Measurements from ENCODE around the gene PRUNE2. TPM values are rescaled to one million over a fixed set of nuclear protein-coding genes. Genes with fewer than 3 reads are reported as not detected.

PRUNE2 gene
- total RNA-seq, 1 experiment from 2014 or later = 0.59 TPM

- no peak overlapping the region for H3K4me2 ChIP-seq (ENCODE audit: low read length)
- ATAC-seq (no peak), DNase-seq (ENCODE audit: low read depth, low spot score) (no peak)
- H2AFZ ChIP-seq (ENCODE audit: low read depth, low read length, poor library complexity, severe bottlenecking) = no peak overlapping the region
- no peaks in the 10 kb centered on the region for H3K4me1 ChIP-seq (ENCODE audit: control insufficient read depth in 1 of 2, insufficient read depth in 2 of 2, low read length in 2 of 2)
- H3K9ac ChIP-seq (ENCODE audit: low read length) = no peak overlapping the region
- H3K4me3 ChIP-seq (replicated peaks in 1 of 2; ENCODE audit: low read depth in 1 of 2, low read length in 2 of 2) = no peak overlapping the region
- no peaks in the 10 kb centered on the region for H3K36me3 ChIP-seq (ENCODE audit: control insufficient read depth in 1 of 2, insufficient read depth in 2 of 2, low read length in 2 of 2)
- H3K79me2 ChIP-seq (ENCODE audit: insufficient read depth, low read length) = no peaks in the 10 kb centered on the region
- BruUV-seq (replicated peaks) = no TSS peak
- RAD21 ChIA-PET (ENCODE audit: low non-redundant PET in 1 of 2, low total read pairs in 2 of 2, uncharacterized antibody in 2 of 2, unreplicated experiment in 2 of 2) = no interaction called here
- CTCF ChIA-PET = interaction anchor here (1.3 kb wide), 1 partner anchor 9 kb away, joined by 4 read pairs; no protein-coding TSS in a partner anchor
- H3K27ac ChIP-seq (ENCODE audit: low read depth, low read length) = no peak overlapping the region
- intact Hi-C loops (cut with micrococcal nuclease) = no loop called here
- H3K27me3 ChIP-seq (ENCODE audit: insufficient read depth, low read length) = no peaks in the 10 kb centered on the region
- POLR2A ChIA-PET = no interaction called here
- no peaks in the 10 kb centered on the region for H3K9me2 ChIP-seq (ENCODE audit: insufficient read depth)
- H4K20me1 ChIP-seq (ENCODE audit: insufficient read depth) = no peaks in the 10 kb centered on the region
- no peak for TF ChIP-seq SRF (IDR thresholded peaks at IDR 0.05; ENCODE audit: low read depth)
- no peak for TF ChIP-seq EZH2phosphoT487 (IDR thresholded peaks at IDR 0.05; ENCODE audit: borderline replicate concordance)
- no peak for TF ChIP-seq YY1 (IDR thresholded peaks at IDR 0.05; ENCODE audit: extremely low read depth, insufficient replicate concordance, low read depth, low read length)
- no peak for TF ChIP-seq ATF3 (IDR thresholded peaks at IDR 0.05)
- H3K9me3 ChIP-seq (ENCODE audit: control insufficient read depth in 1 of 2, insufficient read depth in 1 of 2, low read depth in 1 of 2, low read length in 2 of 2) = no peaks in the 10 kb centered on the region
Observed at GRCh38 chr9:76649894-76650293, 256.0 kb downstream of the PRUNE2 start.

- no peaks in the 10 kb centered on the region for H3K27me3 ChIP-seq (ENCODE audit: insufficient read depth, low read length)
- H3K79me2 ChIP-seq (ENCODE audit: insufficient read depth, low read length) = no peaks in the 10 kb centered on the region
- BruUV-seq (replicated peaks) = no TSS peak
- H3K4me1 ChIP-seq (ENCODE audit: control insufficient read depth in 1 of 2, insufficient read depth in 2 of 2, low read length in 2 of 2) = no peaks in the 10 kb centered on the region
- DNase-seq (ENCODE audit: low read depth, low spot score) (no peak), ATAC-seq (no peak)
- ChIA-PET POLR2A (no interaction called here), CTCF (no interaction called here), RAD21 (ENCODE audit: low non-redundant PET in 1 of 2, low total read pairs in 2 of 2, uncharacterized antibody in 2 of 2, unreplicated experiment in 2 of 2) (no interaction called here)
- H4K20me1 ChIP-seq (ENCODE audit: insufficient read depth) = no peaks in the 10 kb centered on the region
- H3K9me3 ChIP-seq (ENCODE audit: control insufficient read depth in 1 of 2, insufficient read depth in 1 of 2, low read depth in 1 of 2, low read length in 2 of 2) = no peaks in the 10 kb centered on the region
- H3K9me2 ChIP-seq (ENCODE audit: insufficient read depth) = no peaks in the 10 kb centered on the region
- no peak overlapping the region for H3K27ac ChIP-seq (ENCODE audit: low read depth, low read length)
- no peak overlapping the region for H3K4me3 ChIP-seq (replicated peaks in 1 of 2; ENCODE audit: low read depth in 1 of 2, low read length in 2 of 2)
- no peaks in the 10 kb centered on the region for H3K36me3 ChIP-seq (ENCODE audit: control insufficient read depth in 1 of 2, insufficient read depth in 2 of 2, low read length in 2 of 2)
- intact Hi-C loops (cut with micrococcal nuclease) = no loop called here
- H3K4me2 ChIP-seq (ENCODE audit: low read length) = no peak overlapping the region
- H3K9ac ChIP-seq (ENCODE audit: low read length) = no peak overlapping the region
- TF ChIP-seq POLR2A (IDR thresholded peaks at IDR 0.05; ENCODE audit: borderline replicate concordance, extremely low read depth, insufficient read depth, insufficient read length) (no peak), SP1 (IDR thresholded peaks at IDR 0.05; ENCODE audit: low read depth) (no peak), REST (IDR thresholded peaks at IDR 0.05; ENCODE audit: low read depth) (no peak), ELF1 (IDR thresholded peaks at IDR 0.05; ENCODE audit: borderline replicate concordance, low read depth) (no peak), EGR1 (IDR thresholded peaks at IDR 0.05; ENCODE audit: low read depth) (no peak), ZFX (IDR thresholded peaks at IDR 0.05) (no peak), JUND (IDR thresholded peaks at IDR 0.05) (no peak), MAX (IDR thresholded peaks at IDR 0.05) (no peak), ZBTB33 (IDR thresholded peaks at IDR 0.05; ENCODE audit: extremely low read depth, insufficient replicate concordance, low read length) (no peak), YY1 (IDR thresholded peaks at IDR 0.05; ENCODE audit: extremely low read depth, insufficient replicate concordance, low read depth, low read length) (no peak)
- H2AFZ ChIP-seq (ENCODE audit: low read depth, low read length, poor library complexity, severe bottlenecking) = no peak overlapping the region
Observed at GRCh38 chr9:76646249-76646648, 259.7 kb downstream of the PRUNE2 start.

All from HCT116 (cell line).